Activated CD4-positive, alpha-beta T cell treated with anti-CD3 and anti-CD28 coated beads, Interleukin-2, amount 10 ng/mL, durations not matched to agents 24 days and 14 days (primary cell): ENCODE measurements around the gene ALPG. TPM values are rescaled to one million over a fixed set of nuclear protein-coding genes. Genes with fewer than 3 reads are reported as not detected.
"Not testable (repeated sequence)": the region's sequence is repeated elsewhere in the genome, so short reads cannot be mapped to it uniquely, and the experiment has no call there.

Source experiments
- DNase-seq: peaks from one replicate; pipeline ENCODE4 v3.0.0; 2022
- H3K27ac Mint-ChIP-seq: one replicate; pipeline ENCODE4 v1.8.0; 2022; ENCODE audit warnings: mild to moderate bottlenecking, mixed read lengths
- H3K27me3 Mint-ChIP-seq: one replicate; pipeline ENCODE4 v1.8.0; 2022; ENCODE audit warnings: mixed read lengths
- H3K36me3 Mint-ChIP-seq: one replicate; pipeline ENCODE4 v1.8.0; 2022; ENCODE audit warnings: low read depth, mild to moderate bottlenecking, mixed read lengths
- H3K4me1 Mint-ChIP-seq: one replicate; pipeline ENCODE4 v1.8.0; 2021; ENCODE audit warnings: mixed read lengths
- H3K4me3 Mint-ChIP-seq: one replicate; pipeline ENCODE4 v1.8.0; 2022; ENCODE audit warnings: mild to moderate bottlenecking, moderate library complexity, mixed read lengths
- H3K9me3 Mint-ChIP-seq: one replicate; pipeline ENCODE4 v1.8.0; 2021; ENCODE audit warnings: mixed read lengths
- intact Hi-C: fragments of 100-400 bp; cut with micrococcal nuclease; formaldehyde crosslinking; loops from one replicate; pipeline ENCODE4 v1.15.1; 2023
- total RNA-seq: library from RNA; stranded (reverse); gene quantifications from 2 replicates; pipeline ENCODE4 v1.2.3, GENCODE V29; 2022

Gene ALPG
- total RNA-seq, 1 donor from 2014 or later: not detected

- H3K4me1 Mint-ChIP-seq, H3K27me3 Mint-ChIP-seq, H3K36me3 Mint-ChIP-seq, H3K27ac Mint-ChIP-seq, H3K4me3 Mint-ChIP-seq, H3K9me3 Mint-ChIP-seq: not testable (repeated sequence)
- peak; percentile 97 for DNase-seq
- intact Hi-C loops: loop anchor here (1.0 to 5.0 kb wide), 3 partner anchors 105 to 534 kb away; no protein-coding TSS in a partner anchor
These were observed 33.8 kb downstream of the ALPG start for GRCh38 chr2:232440220-232441018.

GRCh38 chr2:232441147-232441651 is 34.6 kb downstream of the ALPG start:
- no peaks in the 10 kb centered on the region for H3K36me3 Mint-ChIP-seq
- no peak overlapping the region for H3K4me3 Mint-ChIP-seq
- intact Hi-C loops: loop anchor here (2.0 to 5.0 kb wide), 2 partner anchors 119 to 534 kb away; no protein-coding TSS in a partner anchor
- no peak overlapping the region for H3K27ac Mint-ChIP-seq
- peaks cover 3% of the 10 kb centered on the region for H3K4me1 Mint-ChIP-seq
- H3K9me3 Mint-ChIP-seq: no peaks in the 10 kb centered on the region
- DNase-seq: no peak
- no peaks in the 10 kb centered on the region for H3K27me3 Mint-ChIP-seq

DNA sequence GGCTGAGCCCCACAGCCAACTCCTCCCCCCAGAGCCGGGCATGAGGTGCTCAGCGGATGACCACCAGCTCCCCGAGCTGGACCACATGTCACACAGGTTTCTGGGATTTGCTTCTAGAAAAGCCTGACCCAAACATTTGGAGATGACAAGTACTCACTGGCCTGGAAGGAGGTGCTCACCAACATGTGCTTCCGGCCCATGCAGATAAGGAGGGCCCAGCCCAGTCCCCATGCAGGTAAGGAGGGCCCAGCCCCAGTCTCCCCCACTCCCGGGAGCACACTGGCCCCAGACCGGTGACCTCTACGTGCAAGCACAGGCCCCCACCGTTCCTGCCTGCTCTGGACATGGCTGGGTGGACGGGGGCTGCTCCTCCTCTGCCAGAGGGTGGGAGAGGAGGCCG is 35.3 kb downstream of the ALPG start:
- H3K27ac Mint-ChIP-seq, H3K27me3 Mint-ChIP-seq, H3K9me3 Mint-ChIP-seq, H3K4me3 Mint-ChIP-seq, H3K36me3 Mint-ChIP-seq, H3K4me1 Mint-ChIP-seq, DNase-seq: not testable (repeated sequence)
- intact Hi-C loops: loop anchor here (2.0 to 5.0 kb wide), 2 partner anchors 120 to 535 kb away; no protein-coding TSS in a partner anchor

DNA sequence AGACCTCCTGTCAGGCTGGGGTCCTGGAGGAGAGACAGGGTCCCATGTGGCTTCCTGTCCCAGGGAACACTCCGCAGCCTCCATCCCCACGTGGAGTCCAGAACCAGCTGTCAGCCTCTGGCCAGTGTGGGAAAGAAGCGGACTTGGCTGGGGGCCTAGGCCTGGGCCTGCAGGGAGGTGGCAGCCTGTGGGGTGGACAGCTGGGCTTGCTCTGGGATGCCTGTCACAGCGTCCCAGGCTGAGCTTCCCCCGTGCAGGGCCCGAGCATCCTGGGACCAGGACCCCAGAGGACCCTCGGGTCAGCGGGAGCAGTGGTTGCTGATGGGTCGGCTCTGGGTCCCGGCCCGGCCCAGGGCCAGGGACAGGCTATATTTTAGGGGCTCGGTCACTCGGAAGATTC is 35.8 kb downstream of the ALPG start:
- DNase-seq, H3K4me1 Mint-ChIP-seq, H3K27ac Mint-ChIP-seq, H3K36me3 Mint-ChIP-seq, H3K9me3 Mint-ChIP-seq, H3K4me3 Mint-ChIP-seq, H3K27me3 Mint-ChIP-seq: not testable (repeated sequence)
- intact Hi-C loops: loop anchor here (5.0 kb wide), 1 partner anchor 120 kb away; no protein-coding TSS in a partner anchor

DNA sequence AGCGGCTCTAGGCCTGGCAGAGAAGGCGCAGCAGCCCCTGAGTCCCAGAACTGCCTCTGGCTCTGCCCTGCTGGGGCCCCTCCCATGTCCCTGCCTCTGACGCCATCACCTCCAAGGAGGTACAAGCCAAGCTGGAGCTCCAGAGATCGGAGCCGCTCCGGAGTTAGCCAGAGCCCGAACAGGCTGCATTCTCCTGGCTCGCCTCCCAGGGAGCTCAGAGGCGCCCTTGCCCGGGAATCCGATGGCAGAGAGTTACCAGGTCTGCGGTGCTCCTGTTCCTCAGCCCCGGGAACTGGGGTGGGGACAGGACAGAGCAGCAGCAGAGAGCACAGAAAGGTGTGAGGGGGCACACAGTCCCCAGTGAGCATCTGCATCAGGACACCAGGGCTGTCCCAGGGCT is 36.4 kb downstream of the ALPG start:
- not testable (repeated sequence) for H3K27ac Mint-ChIP-seq, H3K4me3 Mint-ChIP-seq, H3K36me3 Mint-ChIP-seq, H3K9me3 Mint-ChIP-seq, H3K4me1 Mint-ChIP-seq, H3K27me3 Mint-ChIP-seq, DNase-seq
- intact Hi-C loops: loop anchor here (5.0 kb wide), 1 partner anchor 121 kb away; no protein-coding TSS in a partner anchor

GRCh38 chr2:232443669-232444408 is 37.2 kb downstream of the ALPG start:
- H3K27ac Mint-ChIP-seq, DNase-seq, H3K4me3 Mint-ChIP-seq, H3K36me3 Mint-ChIP-seq, H3K27me3 Mint-ChIP-seq, H3K9me3 Mint-ChIP-seq, H3K4me1 Mint-ChIP-seq: not testable (repeated sequence)
- intact Hi-C loops: loop anchor here (5.0 kb wide), 1 partner anchor 122 kb away; no protein-coding TSS in a partner anchor

DNA sequence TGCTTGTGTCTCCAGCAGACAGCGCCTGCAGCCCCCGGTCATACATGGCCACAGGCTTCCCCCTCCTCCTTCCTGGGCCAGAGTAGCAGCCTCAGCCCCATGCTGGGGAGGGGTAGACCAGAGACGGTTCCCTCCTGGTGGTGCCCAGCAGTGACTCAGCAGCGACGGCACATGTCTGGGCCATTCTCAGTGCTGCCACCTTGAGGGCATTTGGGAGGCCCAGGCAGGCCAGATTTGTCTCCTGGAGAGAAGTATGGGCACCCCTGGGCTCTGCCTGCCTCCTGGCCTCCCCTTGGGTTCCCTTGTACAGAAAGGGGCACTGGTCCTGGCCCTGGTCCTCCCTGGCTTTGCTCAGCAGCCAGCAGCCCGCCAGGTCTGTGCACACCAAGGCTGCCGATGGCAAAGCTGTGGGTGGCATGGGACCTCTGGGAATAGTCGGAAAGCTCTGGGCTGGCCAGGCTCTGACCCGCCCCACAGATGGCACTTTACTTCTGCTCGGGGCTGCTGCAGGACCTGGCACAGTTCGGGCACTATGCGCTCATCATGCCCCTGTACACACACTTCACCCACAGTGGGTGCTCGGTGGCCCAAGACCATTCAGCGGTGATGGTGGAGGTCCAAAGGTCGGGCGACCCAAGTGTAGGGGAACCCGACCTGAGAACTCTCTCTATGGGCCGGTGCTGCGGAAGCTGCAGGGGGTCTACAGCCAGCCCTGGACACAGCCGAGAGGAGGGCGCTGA is 37.9 kb downstream of the ALPG start:
- Mint-ChIP-seq H3K36me3 (no peaks in the 10 kb centered on the region), H3K27me3 (no peaks in the 10 kb centered on the region)

GRCh38 chr2:232445149-232445885 is 38.7 kb downstream of the ALPG start:
- H3K4me1 Mint-ChIP-seq, H3K9me3 Mint-ChIP-seq, H3K27ac Mint-ChIP-seq, H3K36me3 Mint-ChIP-seq, H3K4me3 Mint-ChIP-seq, intact Hi-C loops, DNase-seq, H3K27me3 Mint-ChIP-seq: not testable (repeated sequence)

More for the DNA sequence above, 37.9 kb downstream of the ALPG start:
- no peaks in the 10 kb centered on the region for H3K9me3 Mint-ChIP-seq
- intact Hi-C loops: loop anchor here (5.0 kb wide), 1 partner anchor 122 kb away; no protein-coding TSS in a partner anchor
- no peak overlapping the region for H3K4me3 Mint-ChIP-seq
- H3K4me1 Mint-ChIP-seq: peaks cover 3% of the 10 kb centered on the region
- H3K27ac Mint-ChIP-seq: peak overlapping the region; percentile 20
- DNase-seq: peak; percentile 90

- H3K27me3 Mint-ChIP-seq, H3K27ac Mint-ChIP-seq, DNase-seq, H3K36me3 Mint-ChIP-seq, H3K9me3 Mint-ChIP-seq, H3K4me1 Mint-ChIP-seq, H3K4me3 Mint-ChIP-seq: not testable (repeated sequence)
- intact Hi-C loops: loop anchor here (2.0 kb wide), 1 partner anchor 76 kb away; no protein-coding TSS in a partner anchor
These were observed 39.7 kb downstream of the ALPG start for GRCh38 chr2:232446266-232446777.

GRCh38 chr2:232447091-232447620 is 40.5 kb downstream of the ALPG start:
- no peak for DNase-seq
- intact Hi-C loops: loop anchor here (2.0 kb wide), 1 partner anchor 76 kb away; no protein-coding TSS in a partner anchor
- H3K4me3 Mint-ChIP-seq: no peak overlapping the region
- H3K27ac Mint-ChIP-seq: no peak overlapping the region
- no peaks in the 10 kb centered on the region for H3K4me1 Mint-ChIP-seq
- H3K27me3 Mint-ChIP-seq: no peaks in the 10 kb centered on the region
- H3K9me3 Mint-ChIP-seq: no peaks in the 10 kb centered on the region
- no peaks in the 10 kb centered on the region for H3K36me3 Mint-ChIP-seq

GRCh38 chr2:232447638-232448303 is 41.1 kb downstream of the ALPG start:
- H3K36me3 Mint-ChIP-seq: no peaks in the 10 kb centered on the region
- intact Hi-C loops: loop anchor here (2.0 kb wide), 1 partner anchor 75 kb away; no protein-coding TSS in a partner anchor
- no peak for DNase-seq
- no peak overlapping the region for H3K4me3 Mint-ChIP-seq
- no peaks in the 10 kb centered on the region for H3K4me1 Mint-ChIP-seq
- H3K9me3 Mint-ChIP-seq: no peaks in the 10 kb centered on the region
- no peaks in the 10 kb centered on the region for H3K27me3 Mint-ChIP-seq
- no peak overlapping the region for H3K27ac Mint-ChIP-seq

DNA sequence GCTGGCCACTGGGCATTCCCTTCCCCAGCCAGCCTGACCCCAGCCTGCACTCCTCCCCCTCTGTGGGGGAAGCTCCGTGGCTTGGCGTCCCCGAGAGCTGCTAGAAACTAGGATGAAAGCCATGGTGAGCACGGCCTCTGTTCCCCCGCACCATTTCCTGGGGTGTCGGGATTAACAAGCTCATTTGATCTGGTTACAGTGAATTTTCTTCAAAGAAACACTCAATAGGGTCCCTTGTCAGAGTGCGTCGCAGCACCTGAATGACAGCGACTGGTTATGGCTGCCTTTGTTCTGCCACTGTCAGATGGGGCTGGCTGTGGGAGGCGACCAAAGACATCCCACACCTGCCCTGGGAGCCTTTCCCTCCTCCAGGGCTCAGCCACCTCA is 41.7 kb downstream of the ALPG start:
- Mint-ChIP-seq H3K27me3 (no peaks in the 10 kb centered on the region), H3K4me3 (no peak overlapping the region), H3K27ac (no peak overlapping the region), H3K9me3 (no peaks in the 10 kb centered on the region), H3K36me3 (no peaks in the 10 kb centered on the region), H3K4me1 (no peaks in the 10 kb centered on the region)
- no peak for DNase-seq
- intact Hi-C loops: no loop called here
